ENCODE data around the gene MS4A15. TPM values are rescaled to one million over a fixed set of nuclear protein-coding genes. Genes with fewer than 3 reads are reported as not detected.

Gene MS4A15
- total RNA-seq, 4 donors from 2014 or later = not detected

GRCh38 chr11:60720460-60720859 lies 36.2 kb upstream of the MS4A15 start:
- no peak for TF ChIP-seq CTCF (IDR thresholded peaks at IDR 0.05; ENCODE audit: low read depth)

GRCh38 chr11:60724420-60724819 lies 32.2 kb upstream of the MS4A15 start, which contains the start of gene MS4A18:
MS4A18 (plus strand) TSS chr11:60724720.
- TF ChIP-seq CTCF (IDR thresholded peaks at IDR 0.05; ENCODE audit: low read depth) = no peak

DNA sequence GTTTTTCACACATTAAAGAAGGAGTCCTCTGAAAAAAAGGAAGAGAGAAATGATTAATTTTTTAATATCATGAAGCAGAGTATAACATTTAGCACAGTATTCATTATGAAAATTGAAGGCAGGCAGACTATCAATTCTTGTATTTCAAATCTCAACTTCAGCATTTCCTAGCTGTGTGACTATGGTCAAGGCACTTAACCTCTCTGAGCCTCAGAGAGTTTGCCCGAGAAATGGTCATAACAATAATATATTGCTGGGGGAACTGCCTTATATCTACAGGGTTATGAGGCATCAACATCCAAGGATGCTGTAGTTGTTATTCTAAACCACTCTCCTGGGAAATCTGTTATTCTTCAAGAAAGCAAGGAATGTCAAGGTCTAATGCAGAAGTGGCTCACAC lies 31.1 kb upstream of the MS4A15 start:
- TF ChIP-seq CTCF (IDR thresholded peaks at IDR 0.05; ENCODE audit: low read depth) = no peak

- no peak for TF ChIP-seq CTCF (IDR thresholded peaks at IDR 0.05; ENCODE audit: low read depth)
These were observed 25.1 kb upstream of the MS4A15 start for GRCh38 chr11:60731586-60731985.

DNA sequence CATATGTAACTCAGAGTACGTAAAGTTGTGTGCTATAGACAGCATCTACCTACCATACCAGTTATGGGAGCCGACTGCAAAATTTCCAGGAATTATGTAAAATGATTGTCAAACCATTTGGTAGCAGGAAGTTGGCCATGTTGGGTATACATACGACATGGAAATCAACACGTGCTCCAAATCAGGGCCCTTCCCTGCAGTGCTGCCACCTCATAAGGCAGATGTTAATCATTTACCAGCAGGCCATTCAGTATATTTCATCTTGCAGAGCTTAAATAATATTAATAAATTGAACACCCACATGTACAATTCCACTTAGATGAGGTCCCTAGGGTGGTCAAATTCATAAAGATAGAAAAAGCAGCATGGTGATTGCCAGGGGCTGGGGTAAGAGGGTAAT lies 22.4 kb upstream of the MS4A15 start:
- no peak for TF ChIP-seq CTCF (IDR thresholded peaks at IDR 0.05; ENCODE audit: low read depth)

GRCh38 chr11:60739114-60739513 lies 17.6 kb upstream of the MS4A15 start:
- no peak for TF ChIP-seq CTCF (IDR thresholded peaks at IDR 0.05; ENCODE audit: low read depth)

GRCh38 chr11:60740573-60740972 lies 16.1 kb upstream of the MS4A15 start:
- no peak for TF ChIP-seq CTCF (IDR thresholded peaks at IDR 0.05; ENCODE audit: low read depth)
